ENCODE measurements around the gene CALD1.

- TF ChIP-seq CTCF (IDR thresholded peaks at IDR 0.05 in 8 of 11, conservative IDR thresholded peaks at IDR 0.05 in 3 of 11) (no peak), POLR2A (IDR thresholded peaks at IDR 0.05) (no peak), POLR2AphosphoS5 (IDR thresholded peaks at IDR 0.05) (no peak)
Observed at GRCh38 chr7:134847851-134848588, 68.6 kb downstream of the CALD1 start.

Data from spleen (tissue), 7 donors.